ENCODE data around the gene MED31.

DNA sequence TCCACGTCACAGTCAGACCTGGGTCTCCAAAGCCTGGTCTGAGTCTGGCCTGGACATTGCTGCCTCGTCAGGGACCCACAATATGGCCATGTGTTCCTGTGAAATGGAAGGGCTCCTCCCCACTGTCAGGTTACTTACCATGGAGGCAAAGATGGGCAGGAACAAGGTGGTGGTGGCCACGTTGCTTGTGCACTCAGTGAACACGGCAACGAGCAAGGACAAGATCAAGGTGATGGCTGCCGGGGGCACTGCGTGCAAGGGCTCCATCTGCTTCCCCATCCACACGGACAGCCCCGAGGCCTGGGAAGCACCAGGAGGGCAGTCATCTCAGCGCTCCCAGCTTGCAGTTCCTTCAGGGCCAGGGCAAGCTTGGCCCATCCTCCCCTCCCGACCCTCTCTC, 39.2 kb upstream of the MED31 start:
- TF ChIP-seq CTCF (IDR thresholded peaks at IDR 0.05; ENCODE audit: low read length) (no peak), EZH2 (optimal IDR thresholded peaks at IDR 0.05; ENCODE audit: low read depth, low read length) (no peak)

All from MM.1S (cell line).